Renal pelvis (tissue), 12 donors: Measurements from ENCODE around the gene NUF2. TPM values are rescaled to one million over a fixed set of nuclear protein-coding genes. Genes with fewer than 3 reads are reported as not detected.
A peak's percentile ranks its signal among the peaks of the same experiment; 100 is the strongest.
"Not testable (repeated sequence)": the region's sequence is repeated elsewhere in the genome, so short reads cannot be mapped to it uniquely, and the experiment has no call there.

Experiments
- DNase-seq: peaks from one replicate; pipeline ENCODE4 v3.0.0-alpha.2; 2013
- long read RNA-seq, 16 experiments: transcript quantifications; one replicate each; lab custom pipeline, GENCODE V29; 2026
- polyA plus RNA-seq, 3 donors: library from polyadenylated mRNA; unstranded; fragments of 120-200 nt; gene quantifications; one replicate each; pipeline ENCODE4 v1.2.1, GENCODE V29; 2013; ENCODE audit not compliant: insufficient read length in 3 of 3

NUF2 gene
- 10 to 100 TPM; 24.0 to 29.9 (median 26.6) TPM for polyA plus RNA-seq
- long read RNA-seq, donor 1, partial matches to known transcripts: 6 of 15 reads
- long read RNA-seq, donor 1, other reads (novel, unspliced or antisense): 0 of 15 reads
- long read RNA-seq, donor 2, transcript NUF2-201 (14 exons, 1,969 nt): major isoform, 5 of 10 reads
- long read RNA-seq, donor 2, partial matches to known transcripts: 5 of 10 reads
- long read RNA-seq, donor 2, other reads (novel, unspliced or antisense): 0 of 10 reads
- long read RNA-seq, donor 3, partial matches to known transcripts: 0 of 7 reads
- long read RNA-seq, donor 3, other reads (novel, unspliced or antisense): 0 of 7 reads
- long read RNA-seq, donor 4, transcript NUF2-201 (14 exons, 1,969 nt): major isoform, 7 of 10 reads
- long read RNA-seq, donor 4, partial matches to known transcripts: 0 of 10 reads
- long read RNA-seq, donor 4, other reads (novel, unspliced or antisense): 0 of 10 reads
- long read RNA-seq, donor 5, partial matches to known transcripts: 5 of 6 reads
- long read RNA-seq, donor 5, other reads (novel, unspliced or antisense): 0 of 6 reads
- long read RNA-seq, donor 6, partial matches to known transcripts: 0 of 5 reads
- long read RNA-seq, donor 6, other reads (novel, unspliced or antisense): 0 of 5 reads
- long read RNA-seq, donor 7, partial matches to known transcripts: 0 of 2 reads
- long read RNA-seq, donor 7, other reads (novel, unspliced or antisense): 0 of 2 reads
- long read RNA-seq, donor 8, partial matches to known transcripts: 0 of 2 reads
- long read RNA-seq, donor 8, other reads (novel, unspliced or antisense): 0 of 2 reads
- long read RNA-seq, donor 9, transcript NUF2-201 (14 exons, 1,969 nt): major isoform, 5 of 17 reads
- long read RNA-seq, donor 9, partial matches to known transcripts: 9 of 17 reads
- long read RNA-seq, donor 9, other reads (novel, unspliced or antisense): 0 of 17 reads
- long read RNA-seq, donor 10, partial matches to known transcripts: 0 of 5 reads
- long read RNA-seq, donor 10, other reads (novel, unspliced or antisense): 0 of 5 reads
- long read RNA-seq, donor 11, partial matches to known transcripts: 0 of 4 reads
- long read RNA-seq, donor 11, other reads (novel, unspliced or antisense): 0 of 4 reads
- long read RNA-seq, donor 12, transcript NUF2-201 (14 exons, 1,969 nt): major isoform, 11 of 13 reads
- long read RNA-seq, donor 12, partial matches to known transcripts: 0 of 13 reads
- long read RNA-seq, donor 12, other reads (novel, unspliced or antisense): 0 of 13 reads
- long read RNA-seq, donor 13, partial matches to known transcripts: 0 of 2 reads
- long read RNA-seq, donor 13, other reads (novel, unspliced or antisense): 0 of 2 reads
- long read RNA-seq, donor 14: 0 reads
- long read RNA-seq, donor 15, transcript NUF2-201 (14 exons, 1,969 nt): major isoform, 5 of 12 reads
- long read RNA-seq, donor 15, partial matches to known transcripts: 6 of 12 reads
- long read RNA-seq, donor 15, other reads (novel, unspliced or antisense): 0 of 12 reads
- long read RNA-seq, donor 16, transcript NUF2-201 (14 exons, 1,969 nt): major isoform, 7 of 14 reads
- long read RNA-seq, donor 16, partial matches to known transcripts: 7 of 14 reads
- long read RNA-seq, donor 16, other reads (novel, unspliced or antisense): 0 of 14 reads

GRCh38 chr1:163321311-163322305 lies at the start of gene NUF2:
TSS of gene NUF2 (plus strand) at chr1:163321954. CDS start at chr1:163326052, 4,098 bp downstream.
- peak; percentile 98 for DNase-seq

GRCh38 chr1:163273766-163274441 lies 47.9 kb upstream of the NUF2 start:
- peak; percentile 28 for DNase-seq

GRCh38 chr1:163275222-163275621 lies 46.5 kb upstream of the NUF2 start:
- DNase-seq: no peak

GRCh38 chr1:163278602-163279001 lies 43.2 kb upstream of the NUF2 start:
- DNase-seq: no peak

GRCh38 chr1:163284867-163285266 lies 36.9 kb upstream of the NUF2 start:
- not testable (repeated sequence) for DNase-seq

GRCh38 chr1:163290025-163290640 lies 31.6 kb upstream of the NUF2 start:
- DNase-seq: no peak

- no peak for DNase-seq
Measured at GRCh38 chr1:163291461-163291860, 30.3 kb upstream of the NUF2 start.

GRCh38 chr1:163292153-163292552 lies 29.6 kb upstream of the NUF2 start:
- not testable (repeated sequence) for DNase-seq

- not testable (repeated sequence) for DNase-seq
Measured at GRCh38 chr1:163293497-163293896, 28.3 kb upstream of the NUF2 start.

- DNase-seq: no peak
Measured at GRCh38 chr1:163295949-163296348, 25.8 kb upstream of the NUF2 start.

GRCh38 chr1:163296504-163297263 lies 25.1 kb upstream of the NUF2 start:
- DNase-seq: no peak

- DNase-seq: no peak
Measured at GRCh38 chr1:163298365-163298764, 23.4 kb upstream of the NUF2 start.

GRCh38 chr1:163300568-163300967 lies 21.2 kb upstream of the NUF2 start:
- no peak for DNase-seq

- no peak for DNase-seq
Measured at GRCh38 chr1:163303561-163303960, 18.2 kb upstream of the NUF2 start.

GRCh38 chr1:163305441-163305840 lies 16.3 kb upstream of the NUF2 start:
- peak; percentile 2 for DNase-seq

GRCh38 chr1:163307479-163308171 lies 14.1 kb upstream of the NUF2 start:
- DNase-seq: no peak

GRCh38 chr1:163308811-163309210 lies 12.9 kb upstream of the NUF2 start:
- no peak for DNase-seq
